Calu3 (cell line): ENCODE data around the gene GSG1. TPM values are rescaled to one million over a fixed set of nuclear protein-coding genes. Genes with fewer than 3 reads are reported as not detected.
"Not testable (repeated sequence)": the region's sequence is repeated elsewhere in the genome, so short reads cannot be mapped to it uniquely, and the experiment has no call there.

Experiments
- BruUV-seq: library from RNA; stranded (reverse); fragments of 400-500 nt; replicated peaks from 2 replicates; lab custom pipeline; 2021; lab: Mats Ljungman, UMichigan
- CTCF ChIA-PET: fragments of 300-600 bp; sonication (Branson Sonifier 250); formaldehyde crosslinking; loops from one replicate; lab custom pipeline; 2022; ENCODE audit warnings: antibody characterized with exemption; lab: Charles Lee
- DNase-seq: peaks from one replicate; pipeline ENCODE4 v3.0.0; 2022
- H3K27ac Mint-ChIP-seq: one replicate; pipeline ENCODE4 v1.8.0; 2022; ENCODE audit warnings: mixed read lengths; ENCODE audit not compliant: unreplicated experiment
- H3K27me3 Mint-ChIP-seq: one replicate; pipeline ENCODE4 v1.8.0; 2022; ENCODE audit warnings: mixed read lengths; ENCODE audit not compliant: unreplicated experiment
- H3K36me3 Mint-ChIP-seq: one replicate; pipeline ENCODE4 v1.8.0; 2022; ENCODE audit warnings: mild to moderate bottlenecking, moderate library complexity, mixed read lengths; ENCODE audit not compliant: insufficient read depth, unreplicated experiment
- H3K4me1 Mint-ChIP-seq: one replicate; pipeline ENCODE4 v1.8.0; 2022; ENCODE audit warnings: mild to moderate bottlenecking, low read depth, mixed read lengths; ENCODE audit not compliant: unreplicated experiment
- H3K4me3 Mint-ChIP-seq: one replicate; pipeline ENCODE4 v1.8.0; 2022; ENCODE audit warnings: mild to moderate bottlenecking, low read depth, moderate library complexity, mixed read lengths; ENCODE audit not compliant: unreplicated experiment
- H3K9me3 Mint-ChIP-seq: one replicate; pipeline ENCODE4 v1.8.0; 2022; ENCODE audit warnings: low read depth, mixed read lengths; ENCODE audit not compliant: unreplicated experiment
- intact Hi-C: fragments of 100-400 bp; cut with micrococcal nuclease; formaldehyde crosslinking; loops from one replicate; pipeline ENCODE4 v1.10.0; 2022; ENCODE audit not compliant: unreplicated experiment
- total RNA-seq: library from RNA; stranded (reverse); gene quantifications from 2 replicates; pipeline ENCODE4 v1.2.3, GENCODE V29; 2022
- TF ChIP-seq, protein P1 (sequence below): fragments of 200-600 bp; IDR thresholded peaks from one replicate; pipeline ENCODE4 v1.8.0; 2022; ENCODE audit warnings: antibody characterized with exemption; ENCODE audit not compliant: unreplicated experiment

GSG1 gene
- total RNA-seq, 1 experiment from 2014 or later = not detected

DNA sequence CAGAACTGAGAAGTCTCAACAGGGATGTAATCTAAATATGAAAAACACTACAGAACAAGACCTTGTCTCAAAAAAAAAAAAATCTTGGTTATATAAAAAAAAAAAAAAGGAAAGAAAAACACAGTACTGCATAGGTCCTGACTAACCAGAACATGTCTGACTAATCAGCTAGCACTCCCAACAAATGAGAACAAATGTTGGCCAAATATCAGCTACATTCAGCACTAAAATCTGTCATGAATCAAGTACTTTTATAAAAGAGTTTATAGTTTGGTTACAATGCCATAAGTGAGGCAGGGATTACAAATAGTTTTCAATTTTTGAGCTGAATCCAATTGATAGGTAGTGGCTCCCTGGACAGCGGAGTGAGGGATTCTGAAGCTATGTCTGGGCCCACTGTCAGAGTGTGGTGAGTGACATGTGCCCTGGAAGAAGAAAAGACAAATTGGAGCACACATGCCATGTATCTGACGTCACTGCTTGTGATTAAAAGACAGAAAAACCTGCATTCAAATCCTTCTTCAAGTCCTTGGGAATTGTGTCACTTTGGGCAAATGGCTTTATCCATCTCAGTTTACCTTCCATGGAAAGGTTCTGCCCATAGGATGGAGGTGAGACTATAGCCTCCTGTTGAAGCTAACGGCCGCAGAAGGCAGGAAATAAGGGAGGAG lies 64.8 kb downstream of the GSG1 start:
- CTCF ChIA-PET = interaction anchor here (0.6 to 1.6 kb wide), 2 partner anchors 173 to 1269 kb away, joined by 3 to 8 read pairs; no protein-coding TSS in a partner anchor
- intact Hi-C loops = no loop called here
- Mint-ChIP-seq H3K36me3 (no peaks in the 10 kb centered on the region), H3K9me3 (no peaks in the 10 kb centered on the region), H3K27ac (no peak overlapping the region), H3K4me3 (no peak overlapping the region), H3K27me3 (peaks cover 80% of the 10 kb centered on the region), H3K4me1 (no peaks in the 10 kb centered on the region)
- TF ChIP-seq, protein P1, sequence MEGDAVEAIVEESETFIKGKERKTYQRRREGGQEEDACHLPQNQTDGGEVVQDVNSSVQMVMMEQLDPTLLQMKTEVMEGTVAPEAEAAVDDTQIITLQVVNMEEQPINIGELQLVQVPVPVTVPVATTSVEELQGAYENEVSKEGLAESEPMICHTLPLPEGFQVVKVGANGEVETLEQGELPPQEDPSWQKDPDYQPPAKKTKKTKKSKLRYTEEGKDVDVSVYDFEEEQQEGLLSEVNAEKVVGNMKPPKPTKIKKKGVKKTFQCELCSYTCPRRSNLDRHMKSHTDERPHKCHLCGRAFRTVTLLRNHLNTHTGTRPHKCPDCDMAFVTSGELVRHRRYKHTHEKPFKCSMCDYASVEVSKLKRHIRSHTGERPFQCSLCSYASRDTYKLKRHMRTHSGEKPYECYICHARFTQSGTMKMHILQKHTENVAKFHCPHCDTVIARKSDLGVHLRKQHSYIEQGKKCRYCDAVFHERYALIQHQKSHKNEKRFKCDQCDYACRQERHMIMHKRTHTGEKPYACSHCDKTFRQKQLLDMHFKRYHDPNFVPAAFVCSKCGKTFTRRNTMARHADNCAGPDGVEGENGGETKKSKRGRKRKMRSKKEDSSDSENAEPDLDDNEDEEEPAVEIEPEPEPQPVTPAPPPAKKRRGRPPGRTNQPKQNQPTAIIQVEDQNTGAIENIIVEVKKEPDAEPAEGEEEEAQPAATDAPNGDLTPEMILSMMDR = no peak
- DNase-seq = no peak
- BruUV-seq = no TSS peak

DNA sequence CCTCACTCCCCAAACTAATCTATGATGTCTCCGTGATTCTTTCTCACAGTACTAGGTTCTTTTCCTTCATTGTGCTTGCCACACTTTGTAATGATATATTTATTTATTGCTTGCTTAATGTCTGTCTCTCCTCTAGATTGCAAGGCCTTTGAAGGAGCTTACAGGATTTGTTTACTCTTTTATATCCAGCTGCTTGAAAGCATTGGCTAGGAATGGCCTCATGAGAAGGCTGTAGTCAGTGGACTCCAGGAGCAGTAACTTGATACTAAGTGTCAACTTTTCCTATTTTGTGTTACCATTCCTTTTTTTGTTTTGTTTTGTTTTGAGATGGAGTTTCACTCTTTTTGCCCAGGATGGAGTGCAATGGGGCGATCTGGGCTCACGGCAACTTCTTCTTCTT lies 66.6 kb downstream of the GSG1 start:
- no peak for DNase-seq
- intact Hi-C loops = no loop called here

DNA sequence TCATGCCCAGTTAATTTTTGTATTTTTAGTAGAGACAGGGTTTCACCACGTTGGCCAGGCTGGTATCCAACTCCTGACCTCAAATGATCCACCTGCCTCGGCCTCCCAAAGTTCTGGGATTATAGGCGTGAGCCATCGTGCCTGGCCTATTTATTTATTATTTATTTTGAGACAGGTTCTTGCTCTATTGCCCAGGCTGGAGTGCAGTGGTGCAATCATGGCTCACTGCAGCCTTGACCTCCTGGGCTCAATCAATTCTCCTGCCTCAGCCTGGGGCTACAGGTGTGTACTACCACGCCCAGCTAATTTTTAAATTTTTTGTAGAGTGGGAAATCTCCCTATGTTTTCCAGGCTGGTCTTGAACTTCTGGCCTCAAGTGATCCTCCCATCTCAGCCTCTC lies 68.1 kb downstream of the GSG1 start:
- H3K36me3 Mint-ChIP-seq, H3K4me3 Mint-ChIP-seq, BruUV-seq, H3K27ac Mint-ChIP-seq, intact Hi-C loops, DNase-seq, H3K9me3 Mint-ChIP-seq, H3K4me1 Mint-ChIP-seq: not testable (repeated sequence)
- H3K27me3 Mint-ChIP-seq = peaks cover 47% of the 10 kb centered on the region
- CTCF ChIA-PET = interaction anchor here (0.7 kb wide), 1 partner anchor 623 kb away, joined by 5 read pairs; no protein-coding TSS in a partner anchor

More for the DNA sequence above, 66.6 kb downstream of the GSG1 start:
- BruUV-seq = no TSS peak
- Mint-ChIP-seq H3K4me3 (no peak overlapping the region), H3K27ac (no peak overlapping the region), H3K9me3 (no peaks in the 10 kb centered on the region), H3K4me1 (no peaks in the 10 kb centered on the region), H3K36me3 (no peaks in the 10 kb centered on the region), H3K27me3 (peaks cover 63% of the 10 kb centered on the region)
- TF ChIP-seq, protein P1 = no peak
- CTCF ChIA-PET = no interaction called here

Other genes starting within 250 kb of the GSG1 start
- 742 and 748 TPM in 2 replicates for gene GPRC5A, start 212.1 kb downstream of the GSG1 start, total RNA-seq
- gene GPRC5D, start 151.5 kb downstream of the GSG1 start, total RNA-seq = not detected in 2 replicates
- gene HEBP1, start 103.4 kb downstream of the GSG1 start, total RNA-seq = 10.6 and 10.9 TPM in 2 replicates
- 2.7 and 3.6 TPM in 2 replicates for gene FAM234B, start 59.3 kb downstream of the GSG1 start, total RNA-seq
- gene EMP1, start 93.1 kb upstream of the GSG1 start, total RNA-seq = 128 and 146 TPM in 2 replicates